IMR-90 (cell line): ENCODE data around the gene CCDC9. TPM values are rescaled to one million over a fixed set of nuclear protein-coding genes. Genes with fewer than 3 reads are reported as not detected.
A peak's percentile ranks its signal among the peaks of the same experiment; 100 is the strongest.

Experiments used
- ATAC-seq: fragments of 200-7000 bp; cut with Tn5 transposase; 2 replicates; pipeline ENCODE4 v1.9.1; 2020; ENCODE audit warnings: low read depth, mild to moderate bottlenecking, moderate library complexity
- BruUV-seq: library from RNA; stranded (reverse); fragments of 400-500 nt; replicated peaks from 2 replicates; lab custom pipeline; 2021; lab: Mats Ljungman, UMichigan
- CTCF ChIA-PET: fragments of 300-600 bp; formaldehyde crosslinking; extraction: SDS; loops from one replicate; lab custom pipeline; 2021; ENCODE audit warnings: antibody characterized with exemption; lab: Yijun Ruan, JAX
- POLR2A ChIA-PET: fragments of 300-600 bp; sonication (Branson Sonifier 250); formaldehyde crosslinking; loops from one replicate; lab custom pipeline; 2022; ENCODE audit warnings: antibody characterized with exemption; ENCODE audit not compliant: unreplicated experiment; lab: Charles Lee
- DNase-seq: peaks from one replicate; pipeline ENCODE4 v3.0.0; 2013
- H2AFZ ChIP-seq: replicated peaks from 2 replicates; pipeline ENCODE3; 2013; ENCODE audit warnings: low read length, mild to moderate bottlenecking; ENCODE audit not compliant: poor library complexity
- H2AK5ac ChIP-seq: 2 replicates; pipeline ENCODE4 v1.6.1; 2013; ENCODE audit warnings: low read depth, low read length, inconsistent platforms
- H2AK9ac ChIP-seq: replicated peaks from 2 replicates; pipeline ENCODE3; 2013; ENCODE audit warnings: mild to moderate bottlenecking, low read depth, low read length, moderate library complexity; ENCODE audit not compliant: poor library complexity
- H2BK120ac ChIP-seq: 2 replicates; pipeline ENCODE4 v1.6.1; 2013; ENCODE audit warnings: low read depth, low read length, inconsistent platforms
- H2BK15ac ChIP-seq: 3 replicates; pipeline ENCODE4 v1.6.1; 2013; ENCODE audit warnings: low read depth, low read length, inconsistent platforms
- H2BK20ac ChIP-seq: 2 replicates; pipeline ENCODE4 v1.6.1; 2013; ENCODE audit warnings: low read depth, mild to moderate bottlenecking, inconsistent platforms, low read length, moderate library complexity
- H2BK5ac ChIP-seq: 2 replicates; pipeline ENCODE4 v1.6.1; 2013; ENCODE audit warnings: mild to moderate bottlenecking, low read depth, low read length, inconsistent platforms; ENCODE audit not compliant: poor library complexity, severe bottlenecking
- H3K14ac ChIP-seq: replicated peaks from 2 replicates; pipeline ENCODE4 v1.6.1; 2013; ENCODE audit warnings: low read depth, low read length, inconsistent platforms
- H3K18ac ChIP-seq: 2 replicates; pipeline ENCODE4 v1.6.1; 2013; ENCODE audit warnings: low read depth, low read length, control low read depth
- H3K23ac ChIP-seq: 2 replicates; pipeline ENCODE4 v1.6.1; 2013; ENCODE audit warnings: low read depth, low read length, inconsistent platforms
- H3K27ac ChIP-seq: 2 replicates; pipeline ENCODE4 v1.5.1; 2013; ENCODE audit warnings: mild to moderate bottlenecking, control low read depth, low read length; ENCODE audit not compliant: insufficient read depth
- H3K27me3 ChIP-seq: 2 replicates; pipeline ENCODE4 v1.6.1; 2013; ENCODE audit warnings: low read length; ENCODE audit not compliant: control insufficient read depth, insufficient read depth
- H3K36me3 ChIP-seq: 2 replicates; pipeline ENCODE4 v1.6.1; 2013; ENCODE audit warnings: low read length, mixed read lengths; ENCODE audit not compliant: control insufficient read depth, insufficient read depth
- H3K4ac ChIP-seq: 2 replicates; pipeline ENCODE4 v1.6.1; 2013; ENCODE audit warnings: low read depth, low read length, inconsistent platforms
- H3K4me1 ChIP-seq: 2 replicates; pipeline ENCODE4 v1.6.1; 2013; ENCODE audit warnings: low read length, mixed read lengths; ENCODE audit not compliant: control insufficient read depth, insufficient read depth
- H3K4me2 ChIP-seq: 2 replicates; pipeline ENCODE4 v1.6.1; 2013; ENCODE audit warnings: low read depth, mild to moderate bottlenecking, control low read depth, low read length, moderate library complexity
- H3K4me3 ChIP-seq: 2 replicates; pipeline ENCODE4 v1.5.1; 2013; ENCODE audit warnings: low read depth, mild to moderate bottlenecking, control low read depth, low read length, moderate library complexity; ENCODE audit not compliant: insufficient read depth
- H3K56ac ChIP-seq: 2 replicates; pipeline ENCODE4 v1.6.1; 2013; ENCODE audit warnings: low read length, inconsistent platforms; ENCODE audit not compliant: insufficient read depth; ENCODE audit errors: extremely low read depth
- H3K79me1 ChIP-seq, 2 experiments: 2 replicates each; pipeline ENCODE4 v1.6.1; 2013; ENCODE audit warnings: low read length in 2 of 2, inconsistent platforms in 1 of 2, low read depth in 1 of 2
- H3K9ac ChIP-seq: 2 replicates; pipeline ENCODE4 v1.6.1; 2013; ENCODE audit warnings: low read depth, low read length, control low read depth
- H3K9me1 ChIP-seq: 2 replicates; pipeline ENCODE4 v1.6.1; 2013; ENCODE audit warnings: low read length, inconsistent platforms; ENCODE audit not compliant: insufficient read depth
- H3K9me3 ChIP-seq: 2 replicates; pipeline ENCODE4 v1.6.1; 2013; ENCODE audit warnings: low read length; ENCODE audit not compliant: control insufficient read depth, insufficient read depth
- H4K20me1 ChIP-seq: 2 replicates; pipeline ENCODE4 v1.6.1; 2013; ENCODE audit warnings: low read length, inconsistent platforms; ENCODE audit not compliant: insufficient read depth
- H4K5ac ChIP-seq: 2 replicates; pipeline ENCODE4 v1.6.1; 2013; ENCODE audit warnings: mild to moderate bottlenecking, low read depth, low read length, control low read depth
- H4K8ac ChIP-seq, 2 experiments: 2 replicates each; pipeline ENCODE4 v1.6.1; 2013; ENCODE audit warnings: low read depth in 2 of 2, low read length in 2 of 2, control low read depth in 1 of 2, inconsistent platforms in 1 of 2
- H4K91ac ChIP-seq: 2 replicates; pipeline ENCODE4 v1.6.1; 2013; ENCODE audit warnings: low read depth, low read length, inconsistent platforms; ENCODE audit not compliant: insufficient read depth
- CEBPB ChIP-seq: IDR thresholded peaks from 2 replicates; pipeline ENCODE4 v1.6.1; 2012; ENCODE audit warnings: low read depth, low read length, improper control_type of control experiment
- CTCF ChIP-seq: conservative IDR thresholded peaks from 2 replicates; pipeline ENCODE4 v1.5.1; 2012; ENCODE audit warnings: mild to moderate bottlenecking, low read depth, low read length, improper control_type of control experiment
- MXI1 ChIP-seq: IDR thresholded peaks from 2 replicates; pipeline ENCODE4 v1.6.1; 2012; ENCODE audit warnings: low read depth, mild to moderate bottlenecking, low read length, moderate library complexity, borderline replicate concordance
- RAD21 ChIP-seq: IDR thresholded peaks from 2 replicates; pipeline ENCODE4 v1.6.1; 2012; ENCODE audit warnings: low read length, improper control_type of control experiment
- SMC3 ChIP-seq: fragments of 150-350 bp; IDR thresholded peaks from 2 replicates; pipeline ENCODE4 v1.6.1; 2016; ENCODE audit warnings: low read depth, mild to moderate bottlenecking, antibody characterized with exemption, low read length, moderate library complexity
- USF2 ChIP-seq: fragments of 150-350 bp; IDR thresholded peaks from 2 replicates; pipeline ENCODE4 v1.6.1; 2017; ENCODE audit warnings: mild to moderate bottlenecking, antibody characterized with exemption, low read length, low read depth
- WGBS, 2 experiments: methylation state at CpG; one replicate each; pipeline versions ENCODE4 v1.1.5 to v1.1.7; 2013; ENCODE audit warnings: missing lambda C conversion rate in 2 of 2; ENCODE audit not compliant: insufficient read length in 1 of 2; ENCODE audit errors: extremely low coverage in 2 of 2; 5-methylcytosine and 5-hydroxymethylcytosine counted together
- dilution Hi-C: fragments of 300-500 bp; cut with HindIII; formaldehyde crosslinking; loops from one replicate; pipeline ENCODE4 v1.14.3; 2018; ENCODE audit warnings: low sequenced_read_pairs; ENCODE audit not compliant: unreplicated experiment
- in situ Hi-C: fragments of 300-500 bp; cut with MboI; formaldehyde crosslinking; loops from 3 replicates; pipeline ENCODE4 v1.14.3; 2019; ENCODE audit warnings: low sequenced_read_pairs, inconsistent platforms, mixed read lengths
- intact Hi-C: fragments of 100-400 bp; cut with micrococcal nuclease; formaldehyde crosslinking; loops from 2 replicates; pipeline ENCODE4 v1.10.0; 2022
- polyA plus RNA-seq, 3 experiments: library from polyadenylated mRNA; depleted of rRNA; stranded (reverse); fragments of >200 nt; gene quantifications; 2 replicates each; pipeline ENCODE4 v1.2.3, GENCODE V29; 2012; ENCODE audit warnings: low replicate concordance in 1 of 3
- total RNA-seq: library from RNA; depleted of rRNA; stranded (reverse); fragments of >200 nt; gene quantifications from 2 replicates; pipeline ENCODE4 v1.2.3, GENCODE V29; 2012

Gene CCDC9
- total and polyA plus RNA-seq, 2 of the 4 experiments (the other 2 are of a cell fraction) = 2.9 to 8.6 TPM

- Histone ChIP-seq H3K4me1 (peaks cover 21% of the 10 kb centered on the region), H2BK5ac (peak overlapping the region; percentile 78), H2BK20ac (peak overlapping the region; percentile 75), H3K27me3 (no peaks in the 10 kb centered on the region), H2BK120ac (peak overlapping the region; percentile 78), H3K4ac (peak overlapping the region; percentile 86), H3K27ac (peak overlapping the region; percentile 90), H4K20me1 (peaks cover 12% of the 10 kb centered on the region), H4K5ac (peak overlapping the region; percentile 69), H2AFZ (no peak overlapping the region), H3K79me1 (peaks cover 0 to 19% of the 10 kb centered on the region in 2 experiments; a peak in 1 of 4 replicates), H3K9me3 (no peaks in the 10 kb centered on the region), H3K23ac (peak overlapping the region; percentile 61; the same call in 1 of the 2 replicates), H3K56ac (peak overlapping the region; percentile 8; the same call in 1 of the 2 replicates), H4K8ac (peak overlapping the region in 1 of 2 experiments; percentile 83; a peak in 2 of 4 replicates), H2AK9ac (peak overlapping the region; percentile 29), H3K4me3 (no peak overlapping the region), H2AK5ac (peak overlapping the region; percentile 92; the same call in 1 of the 2 replicates), H3K9me1 (no peaks in the 10 kb centered on the region; the same call in 1 of the 2 replicates), H3K9ac (peak overlapping the region; percentile 56), H3K14ac (peak overlapping the region; percentile 83), H4K91ac (peak overlapping the region; percentile 82), H3K18ac (peak overlapping the region; percentile 69), H2BK15ac (peak overlapping the region; percentile 67; the same call in 1 of the 3 replicates), H3K4me2 (peak overlapping the region; percentile 76), H3K36me3 (peaks cover 22% of the 10 kb centered on the region)
- DNase-seq = peak; percentile 80
- ChIA-PET POLR2A (interaction anchor here (0.6 to 1.5 kb wide), 6 partner anchors 15 to 254 kb away, joined by 3 to 17 read pairs (median 4); partner anchors contain the start of gene CCDC9), CTCF (interaction anchor here (0.9 to 4.7 kb wide), 9 partner anchors 9 to 131 kb away, joined by 3 to 67 read pairs (median 3); no protein-coding TSS in a partner anchor)
- intact Hi-C loops = loop anchor here (1.0 kb wide), 3 partner anchors 15 to 62 kb away; no protein-coding TSS in a partner anchor
- dilution Hi-C loops = no loop called here
- no TSS peak for BruUV-seq
- TF ChIP-seq SMC3 (peak; percentile 91), MXI1 (no peak), USF2 (peak; percentile 23; the same call in 1 of the 2 replicates), RAD21 (peak; percentile 75), CEBPB (no peak), CTCF (peak; percentile 81)
- peak; percentile 70 for ATAC-seq
- WGBS, 2 experiments = no CpG with 5 or more reads among the region's 19 CpGs
- in situ Hi-C loops = no loop called here
Observed at GRCh38 chr19:47210689-47211316, 45.5 kb upstream of the CCDC9 start.
